ENCODE results near the gene PTDSS2. TPM values are rescaled to one million over a fixed set of nuclear protein-coding genes. Genes with fewer than 3 reads are reported as not detected.

Gene PTDSS2
- total RNA-seq, 1 donor from 2014 or later, result 81.1 TPM

Other genes with a start within 250 kb of the PTDSS2 start
- gene BET1L, start 242.9 kb upstream of the PTDSS2 start, total RNA-seq, result 30.6 and 31.1 TPM in 2 replicates
- gene RIC8A, start 242.6 kb upstream of the PTDSS2 start, total RNA-seq, result 116 and 131 TPM in 2 replicates
- 11.4 and 11.8 TPM in 2 replicates for gene SIRT3, start 213.9 kb upstream of the PTDSS2 start, total RNA-seq
- gene PSMD13, start 213.3 kb upstream of the PTDSS2 start, total RNA-seq, result 131 and 150 TPM in 2 replicates
- gene NLRP6, start 171.9 kb upstream of the PTDSS2 start, total RNA-seq, result not detected in 2 replicates
- 10.5 and 13.1 TPM in 2 replicates for gene PGGHG, start 161.2 kb upstream of the PTDSS2 start, total RNA-seq
- gene IFITM5, start 150.8 kb upstream of the PTDSS2 start, total RNA-seq, result not detected in 2 replicates
- gene IFITM2, start 142.5 kb upstream of the PTDSS2 start, total RNA-seq, result 39.9 and 55.0 TPM in 2 replicates
- gene IFITM1, start 136.2 kb upstream of the PTDSS2 start, total RNA-seq, result 38.2 and 42.4 TPM in 2 replicates
- gene IFITM3, start 129.4 kb upstream of the PTDSS2 start, total RNA-seq, result 93.7 and 125 TPM in 2 replicates
- gene B4GALNT4, start 80.8 kb upstream of the PTDSS2 start, total RNA-seq, result 24.2 and 31.6 TPM in 2 replicates
- gene PKP3, start 56.1 kb upstream of the PTDSS2 start, total RNA-seq, result 23.9 and 24.9 TPM in 2 replicates
- gene SIGIRR, start 35.3 kb upstream of the PTDSS2 start, total RNA-seq, result 98.4 and 113 TPM in 2 replicates
- gene ANO9, start 8.3 kb upstream of the PTDSS2 start, total RNA-seq, result 18.4 and 19.7 TPM in 2 replicates
- 229 and 251 TPM in 2 replicates for gene RNH1, start 57.0 kb downstream of the PTDSS2 start, total RNA-seq
- 83.7 and 96.1 TPM in 2 replicates for gene HRAS, start 85.3 kb downstream of the PTDSS2 start, total RNA-seq
- 1.6 and 1.9 TPM in 2 replicates for gene LRRC56, start 87.2 kb downstream of the PTDSS2 start, total RNA-seq
- 1.9 and 4.7 TPM in 2 replicates for gene LMNTD2, start 110.5 kb downstream of the PTDSS2 start, total RNA-seq
- 72.5 and 91.7 TPM in 2 replicates for gene RASSF7, start 110.7 kb downstream of the PTDSS2 start, total RNA-seq
- gene PHRF1, start 126.2 kb downstream of the PTDSS2 start, total RNA-seq, result 32.5 and 33.0 TPM in 2 replicates
- 60.2 and 78.7 TPM in 2 replicates for gene IRF7, start 165.7 kb downstream of the PTDSS2 start, total RNA-seq
- 0.92 TPM in 1 of 2 replicates, not detected in the other for gene CDHR5, start 174.7 kb downstream of the PTDSS2 start, total RNA-seq
- gene SCT, start 176.9 kb downstream of the PTDSS2 start, total RNA-seq, result 2.1 TPM in 1 of 2 replicates, not detected in the other
- gene DRD4, start 187.0 kb downstream of the PTDSS2 start, total RNA-seq, result 0.08 TPM in 1 of 2 replicates, not detected in the other
- gene DEAF1, start 244.9 kb downstream of the PTDSS2 start, total RNA-seq, result 56.5 and 63.0 TPM in 2 replicates
- 22.7 and 28.5 TPM in 2 replicates for gene TMEM80, start 245.5 kb downstream of the PTDSS2 start, total RNA-seq